Fibroblast of lung (primary cell): ENCODE data around the gene HOXA11. TPM values are rescaled to one million over a fixed set of nuclear protein-coding genes. Genes with fewer than 3 reads are reported as not detected.

Experiments
- DNase-seq, 2 donors: peaks; one replicate each; pipeline versions ENCODE4 v3.0.0 to v3.0.0-alpha.2; 2010; ENCODE audit warnings: low read depth in 2 of 2
- H2AFZ ChIP-seq: 2 replicates; pipeline ENCODE4 v1.5.1; 2012; ENCODE audit warnings: low read length, control low read depth, inconsistent platforms
- H3K27ac ChIP-seq: 2 replicates; pipeline ENCODE4 v1.5.1; 2011; ENCODE audit warnings: low read length, control low read depth; ENCODE audit not compliant: insufficient read depth
- H3K27me3 ChIP-seq: 2 replicates; pipeline ENCODE4 v1.5.1; 2011; ENCODE audit warnings: mild to moderate bottlenecking, low read length; ENCODE audit not compliant: control insufficient read depth, insufficient read depth
- H3K36me3 ChIP-seq: 2 replicates; pipeline ENCODE4 v1.5.1; 2011; ENCODE audit warnings: low read length; ENCODE audit not compliant: control insufficient read depth, insufficient read depth
- H3K4me1 ChIP-seq: 2 replicates; pipeline ENCODE4 v1.5.1; 2011; ENCODE audit warnings: low read length; ENCODE audit not compliant: control insufficient read depth, insufficient read depth; ENCODE audit errors: extremely low read depth
- H3K4me2 ChIP-seq: 2 replicates; pipeline ENCODE4 v1.5.1; 2011; ENCODE audit warnings: low read length, control low read depth; ENCODE audit not compliant: insufficient read depth; ENCODE audit errors: extremely low read depth
- H3K4me3 ChIP-seq, 4 experiments: fragments of 200-600 bp in 1 of 4; sonication (generic) in 1 of 4; replicated peaks in 1 of 4; 2 replicates each; pipeline ENCODE4 v1.5.1; 2011 to 2016; ENCODE audit warnings: low read length in 4 of 4, low read depth in 3 of 4, mild to moderate bottlenecking in 3 of 4, control low read depth in 2 of 4, inconsistent platforms in 1 of 4, mixed read lengths in 1 of 4; ENCODE audit not compliant: insufficient read depth in 1 of 4; ENCODE audit errors: control extremely low read depth in 1 of 4
- H3K79me2 ChIP-seq: 2 replicates; pipeline ENCODE4 v1.5.1; 2012; ENCODE audit warnings: mild to moderate bottlenecking, low read length, inconsistent platforms; ENCODE audit not compliant: control insufficient read depth, insufficient read depth
- H3K9ac ChIP-seq: 2 replicates; pipeline ENCODE4 v1.5.1; 2011; ENCODE audit warnings: mild to moderate bottlenecking, low read length, control low read depth; ENCODE audit not compliant: insufficient read depth
- H3K9me3 ChIP-seq: 2 replicates; pipeline ENCODE4 v1.5.1; 2012; ENCODE audit warnings: low read depth, low read length; ENCODE audit not compliant: control insufficient read depth, insufficient read depth
- H4K20me1 ChIP-seq: 2 replicates; pipeline ENCODE4 v1.5.1; 2011; ENCODE audit warnings: low read length; ENCODE audit not compliant: control insufficient read depth, insufficient read depth; ENCODE audit errors: extremely low read depth
- CTCF ChIP-seq, 2 donors: IDR thresholded peaks in 1 of 2; conservative IDR thresholded peaks in 1 of 2; 1 replicate in 1 of 2; 2 replicates in 1 of 2; pipeline ENCODE4 v1.5.1; 2011 to 2012; ENCODE audit warnings: low read length in 2 of 2, control low read depth in 1 of 2, inconsistent platforms in 1 of 2, low read depth in 1 of 2, mild to moderate bottlenecking in 1 of 2
- EZH2 ChIP-seq: IDR thresholded peaks from 2 replicates; pipeline ENCODE4 v1.5.1; 2012; ENCODE audit warnings: low read length, control low read depth, mild to moderate bottlenecking; ENCODE audit errors: missing control alignments
- polyA plus RNA-seq, 2 donors: library from polyadenylated mRNA; depleted of rRNA in 1 of 2; stranded (reverse) in 1 of 2; unstranded in 1 of 2; fragments of >200 nt; gene quantifications; 2 replicates each; pipeline ENCODE4 v1.2.1, GENCODE V29; 2011 to 2012; ENCODE audit warnings: missing spikeins in 1 of 2
- total RNA-seq: library from RNA; depleted of rRNA; stranded (reverse); fragments of >200 nt; gene quantifications from 2 replicates; pipeline ENCODE4 v1.2.1, GENCODE V29; 2014

The HOXA11 gene
- total and polyA plus RNA-seq, 2 donors (not counting 1 experiment from before 2014, with no cell fraction given): 0.18 TPM; not detected in 1

GRCh38 chr7:27172315-27172774 lies 12.7 kb downstream of the HOXA11 start:
- Histone ChIP-seq H3K79me2 (no peaks in the 10 kb centered on the region), H3K4me3 (no peak overlapping the region), H3K4me2 (no peak overlapping the region), H3K27ac (no peak overlapping the region), H2AFZ (no peak overlapping the region), H4K20me1 (no peaks in the 10 kb centered on the region), H3K9me3 (no peaks in the 10 kb centered on the region), H3K36me3 (no peaks in the 10 kb centered on the region), H3K9ac (no peak overlapping the region), H3K27me3 (peaks cover 80% of the 10 kb centered on the region), H3K4me1 (no peaks in the 10 kb centered on the region)
- DNase-seq: no peak
- no peak for TF ChIP-seq EZH2

GRCh38 chr7:27171637-27172314 lies 13.3 kb downstream of the HOXA11 start:
- no peaks in the 10 kb centered on the region for H3K79me2 ChIP-seq
- H3K9ac ChIP-seq: no peak overlapping the region
- H3K4me3 ChIP-seq: no peak overlapping the region
- H3K36me3 ChIP-seq: no peaks in the 10 kb centered on the region
- no peaks in the 10 kb centered on the region for H4K20me1 ChIP-seq
- no peak overlapping the region for H3K4me2 ChIP-seq
- H3K27me3 ChIP-seq: peaks cover 86% of the 10 kb centered on the region
- no peaks in the 10 kb centered on the region for H3K4me1 ChIP-seq
- H2AFZ ChIP-seq: no peak overlapping the region
- H3K27ac ChIP-seq: no peak overlapping the region
- H3K9me3 ChIP-seq: no peaks in the 10 kb centered on the region
- TF ChIP-seq EZH2 (peak; percentile 80), CTCF (conservative IDR thresholded peaks at IDR 0.05 in 1 of 2, IDR thresholded peaks at IDR 0.05 in 1 of 2; ENCODE audit: low read depth in 1 of 2, low read length in 2 of 2) (no peak)
- no peak for DNase-seq

- Histone ChIP-seq H3K9me3 (no peaks in the 10 kb centered on the region), H3K4me3 (no peak overlapping the region), H3K79me2 (no peaks in the 10 kb centered on the region), H3K9ac (no peak overlapping the region), H3K4me2 (no peak overlapping the region), H3K27me3 (peaks cover 88% of the 10 kb centered on the region), H4K20me1 (no peaks in the 10 kb centered on the region), H3K27ac (no peak overlapping the region), H3K4me1 (no peaks in the 10 kb centered on the region), H3K36me3 (no peaks in the 10 kb centered on the region), H2AFZ (no peak overlapping the region)
- no peak for TF ChIP-seq EZH2
- TF ChIP-seq CTCF (conservative IDR thresholded peaks at IDR 0.05 in 1 of 2, IDR thresholded peaks at IDR 0.05 in 1 of 2; ENCODE audit: low read depth in 1 of 2, low read length in 2 of 2): no peak
- no peak for DNase-seq
Measured at GRCh38 chr7:27171325-27171636, 13.8 kb downstream of the HOXA11 start.
